Measurements from ENCODE around the gene CYREN. TPM values are rescaled to one million over a fixed set of nuclear protein-coding genes. Genes with fewer than 3 reads are reported as not detected.

Gene CYREN
- total and polyA plus RNA-seq, 7 donors, result 20.6 to 61.2 (median 28.1) TPM

GRCh38 chr7:135159359-135160085, 11.0 kb downstream of the CYREN start:
- DNase-seq (no peak), ATAC-seq (peak; percentile 52 to 76 (median 62))
- H3K27me3 ChIP-seq (ENCODE audit: insufficient read depth in 3 of 3, low read length in 2 of 3), result no peaks in the 10 kb centered on the region
- peaks cover 11% of the 10 kb centered on the region for H3K9me3 ChIP-seq
- peaks cover 77% of the 10 kb centered on the region for H3K4me1 ChIP-seq
- no peak for TF ChIP-seq CTCF (IDR thresholded peaks at IDR 0.05)
- intact Hi-C loops (cut with DNase I), result loop anchor here (10.0 kb wide), 3 partner anchors 175 to 625 kb away; partner anchors contain the start of genes AGBL3 (in 1 of the 2) and AKR1B15 (in 1 of the 2)
- peaks cover 0 to 19% of the 10 kb centered on the region in 2 donors for H3K36me3 ChIP-seq (ENCODE audit: insufficient read depth in 1 of 2, low read depth in 1 of 2)
- H3K27ac ChIP-seq, result peak overlapping the region; percentile 100
- H3K4me3 ChIP-seq, result peak overlapping the region; percentile 57
- 40 to 55% (median 43%) methylated on average over 2 of the region's 2 CpGs for WGBS, 3 donors

- TF ChIP-seq CTCF (IDR thresholded peaks at IDR 0.05), result no peak
- DNase-seq (no peak), ATAC-seq (peak; percentile 22 to 51 (median 26))
- Histone ChIP-seq H3K36me3 (ENCODE audit: insufficient read depth in 1 of 2, low read depth in 1 of 2) (peaks cover 0 to 19% of the 10 kb centered on the region in 2 donors), H3K4me3 (peak overlapping the region; percentile 57), H3K27ac (peak overlapping the region; percentile 100), H3K4me1 (peaks cover 70% of the 10 kb centered on the region), H3K9me3 (peaks cover 11% of the 10 kb centered on the region), H3K27me3 (ENCODE audit: insufficient read depth in 3 of 3, low read length in 2 of 3) (no peaks in the 10 kb centered on the region)
- intact Hi-C loops (cut with DNase I), result no loop called here
- WGBS, 3 donors, result 8 to 13% (median 13%) methylated on average over 6 of the region's 6 CpGs
Measured at GRCh38 chr7:135158874-135159273, 11.6 kb downstream of the CYREN start.

- no peaks in the 10 kb centered on the region for H3K27me3 ChIP-seq (ENCODE audit: insufficient read depth in 3 of 3, low read length in 2 of 3)
- TF ChIP-seq CTCF (IDR thresholded peaks at IDR 0.05), result no peak
- peaks cover 66% of the 10 kb centered on the region for H3K4me1 ChIP-seq
- 29 to 40% (median 31%) methylated on average over 1 of the region's 1 CpG for WGBS, 3 donors
- H3K36me3 ChIP-seq (ENCODE audit: insufficient read depth in 1 of 2, low read depth in 1 of 2), result peaks cover 0 to 19% of the 10 kb centered on the region in 2 donors
- H3K9me3 ChIP-seq, result peaks cover 11% of the 10 kb centered on the region
- ATAC-seq (peak; percentile 80 to 88 (median 86)), DNase-seq (peak in 1 of 2 donors; percentile 72)
- intact Hi-C loops (cut with DNase I), result no loop called here
- H3K4me3 ChIP-seq, result peak overlapping the region; percentile 57
- H3K27ac ChIP-seq, result peak overlapping the region; percentile 100
Measured at GRCh38 chr7:135158141-135158655, 12.3 kb downstream of the CYREN start.

- Histone ChIP-seq H3K4me3 (peak overlapping the region; percentile 78), H3K9me3 (peaks cover 11% of the 10 kb centered on the region), H3K27ac (peak overlapping the region; percentile 100), H3K27me3 (ENCODE audit: insufficient read depth in 3 of 3, low read length in 2 of 3) (no peaks in the 10 kb centered on the region), H3K4me1 (peaks cover 57% of the 10 kb centered on the region), H3K36me3 (ENCODE audit: insufficient read depth in 1 of 2, low read depth in 1 of 2) (peaks cover 0 to 25% of the 10 kb centered on the region in 2 donors)
- intact Hi-C loops (cut with DNase I), result no loop called here
- 90 to 95% (median 91%) methylated on average over 1 of the region's 1 CpG for WGBS, 3 donors
- DNase-seq, result no peak
- no peak for TF ChIP-seq CTCF (IDR thresholded peaks at IDR 0.05)
- no peak for ATAC-seq
Measured at GRCh38 chr7:135156290-135156689, 14.2 kb downstream of the CYREN start.

All from psoas muscle (tissue), 8 donors.